Mucosa of descending colon (tissue), 3 donors: ENCODE data around the gene FAM13A. TPM values are rescaled to one million over a fixed set of nuclear protein-coding genes. Genes with fewer than 3 reads are reported as not detected.

ENCODE experiments used
- ATAC-seq: fragments of 200-7000 bp; cut with Tn5 transposase; one replicate; pipeline ENCODE4 v1.9.1; 2020; ENCODE audit warnings: mild to moderate bottlenecking, moderate library complexity
- DNase-seq, 3 donors: peaks; one replicate each; pipeline ENCODE4 v3.0.0-alpha.2; 2020
- H3K36me3 ChIP-seq: fragments of 200-600 bp; one replicate; pipeline ENCODE4 v1.8.0; 2021; ENCODE audit warnings: low read depth, mild to moderate bottlenecking
- H3K4me1 ChIP-seq: fragments of 200-600 bp; one replicate; pipeline ENCODE4 v1.8.0; 2021; ENCODE audit warnings: low read depth, mild to moderate bottlenecking
- H3K4me3 ChIP-seq: fragments of 200-600 bp; one replicate; pipeline ENCODE4 v1.8.0; 2021; ENCODE audit warnings: mild to moderate bottlenecking
- H3K9me3 ChIP-seq: fragments of 200-600 bp; one replicate; pipeline ENCODE4 v1.8.0; 2021; ENCODE audit warnings: mild to moderate bottlenecking
- CTCF ChIP-seq: fragments of 200-600 bp; IDR thresholded peaks from one replicate; pipeline ENCODE4 v1.8.0; 2022; ENCODE audit warnings: antibody characterized with exemption, mild to moderate bottlenecking
- intact Hi-C, 2 donors: fragments of 100-400 bp; cut with DNase I in 1 of 2; cut with micrococcal nuclease in 1 of 2; formaldehyde crosslinking; loops; one replicate each; pipeline versions ENCODE4 v1.11.0 to v1.11.1; 2022; cut with DNase I, micrococcal nuclease
- total RNA-seq, 3 donors: library from RNA; stranded (reverse); fragmentation: NEBNext Ultra II Directional in 2 of 3; extraction: Animal tissue kit (Norgen Biotek cat#: 25700) in 2 of 3; gene quantifications; one replicate each; pipeline versions ENCODE4 v1.2.1 to v1.2.4, GENCODE V29; 2021 to 2023
- donor health status: DM: no; HTN: no; CAD: no; lungs with moderate emphysema.
- donor health status: DM: no; HTN: no; CAD: no.
- donor health status: DM: no; HTN: yes; CAD: no.

The FAM13A gene
- total RNA-seq, 3 donors from 2014 or later = 41.6 to 60.1 (median 50.2) TPM

DNA sequence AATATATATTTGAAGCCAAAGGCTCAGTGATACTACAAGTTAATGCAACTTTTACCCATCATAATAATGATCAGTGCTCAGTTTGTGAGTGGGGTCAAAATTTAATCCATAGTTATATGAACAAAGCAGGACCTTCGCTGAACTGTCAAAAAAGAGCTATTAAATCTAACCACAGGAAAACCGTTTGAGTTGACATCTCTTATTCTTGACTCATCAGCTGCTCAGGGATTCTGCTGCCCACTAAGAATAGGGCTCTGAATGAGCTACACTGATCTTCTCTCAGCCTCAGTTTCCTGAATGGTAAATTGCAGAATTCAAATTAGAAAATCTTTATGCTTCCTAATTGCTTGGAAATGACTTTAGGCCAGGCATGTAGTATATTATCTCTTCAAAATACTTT lies 314.4 kb downstream of the FAM13A start:
- DNase-seq (no peak), ATAC-seq (no peak)
- Histone ChIP-seq H3K36me3 (no peaks in the 10 kb centered on the region), H3K9me3 (no peaks in the 10 kb centered on the region), H3K4me3 (no peak overlapping the region), H3K4me1 (no peaks in the 10 kb centered on the region)
- intact Hi-C loops = no loop called here
- no peak for TF ChIP-seq CTCF

- Histone ChIP-seq H3K4me1 (no peaks in the 10 kb centered on the region), H3K4me3 (no peak overlapping the region), H3K36me3 (no peaks in the 10 kb centered on the region), H3K9me3 (no peaks in the 10 kb centered on the region)
- ATAC-seq = no peak
- intact Hi-C loops = no loop called here
- DNase-seq = no peak
- TF ChIP-seq CTCF = no peak
Measured at GRCh38 chr4:88738180-88738579, 318.8 kb downstream of the FAM13A start.

- ATAC-seq = peak; percentile 86
- intact Hi-C loops = no loop called here
- Histone ChIP-seq H3K9me3 (no peaks in the 10 kb centered on the region), H3K36me3 (no peaks in the 10 kb centered on the region), H3K4me3 (no peak overlapping the region), H3K4me1 (no peaks in the 10 kb centered on the region)
- peak in 1 of 3 donors; percentile 27 for DNase-seq
- no peak for TF ChIP-seq CTCF
Measured at GRCh38 chr4:88737307-88737941, 319.6 kb downstream of the FAM13A start.

- no peaks in the 10 kb centered on the region for H3K36me3 ChIP-seq
- no peaks in the 10 kb centered on the region for H3K4me1 ChIP-seq
- intact Hi-C loops = no loop called here
- ATAC-seq (no peak), DNase-seq (no peak)
- no peaks in the 10 kb centered on the region for H3K9me3 ChIP-seq
- H3K4me3 ChIP-seq = no peak overlapping the region
- TF ChIP-seq CTCF = no peak
Measured at GRCh38 chr4:88736264-88736663, 320.7 kb downstream of the FAM13A start.

GRCh38 chr4:88735564-88735963 lies 321.4 kb downstream of the FAM13A start:
- no peak for ATAC-seq

More at GRCh38 chr4:88735564-88735963, 321.4 kb downstream of the FAM13A start:
- Histone ChIP-seq H3K4me1 (no peaks in the 10 kb centered on the region), H3K36me3 (no peaks in the 10 kb centered on the region), H3K9me3 (no peaks in the 10 kb centered on the region), H3K4me3 (no peak overlapping the region)
- no peak for DNase-seq
- no peak for TF ChIP-seq CTCF
- intact Hi-C loops = no loop called here
